Measurements from ENCODE around the gene TMEM132D.

The TMEM132D gene

GRCh38 chr12:129530517-129530916, 373.3 kb downstream of the TMEM132D start:
- FAIRE-seq (no peak), DNase-seq (ENCODE audit: insufficient read length, low spot score) (no peak)
- TF ChIP-seq, protein P1, sequence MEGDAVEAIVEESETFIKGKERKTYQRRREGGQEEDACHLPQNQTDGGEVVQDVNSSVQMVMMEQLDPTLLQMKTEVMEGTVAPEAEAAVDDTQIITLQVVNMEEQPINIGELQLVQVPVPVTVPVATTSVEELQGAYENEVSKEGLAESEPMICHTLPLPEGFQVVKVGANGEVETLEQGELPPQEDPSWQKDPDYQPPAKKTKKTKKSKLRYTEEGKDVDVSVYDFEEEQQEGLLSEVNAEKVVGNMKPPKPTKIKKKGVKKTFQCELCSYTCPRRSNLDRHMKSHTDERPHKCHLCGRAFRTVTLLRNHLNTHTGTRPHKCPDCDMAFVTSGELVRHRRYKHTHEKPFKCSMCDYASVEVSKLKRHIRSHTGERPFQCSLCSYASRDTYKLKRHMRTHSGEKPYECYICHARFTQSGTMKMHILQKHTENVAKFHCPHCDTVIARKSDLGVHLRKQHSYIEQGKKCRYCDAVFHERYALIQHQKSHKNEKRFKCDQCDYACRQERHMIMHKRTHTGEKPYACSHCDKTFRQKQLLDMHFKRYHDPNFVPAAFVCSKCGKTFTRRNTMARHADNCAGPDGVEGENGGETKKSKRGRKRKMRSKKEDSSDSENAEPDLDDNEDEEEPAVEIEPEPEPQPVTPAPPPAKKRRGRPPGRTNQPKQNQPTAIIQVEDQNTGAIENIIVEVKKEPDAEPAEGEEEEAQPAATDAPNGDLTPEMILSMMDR (IDR thresholded peaks at IDR 0.05; ENCODE audit: insufficient read depth, missing control alignments): no peak

- no peak for DNase-seq (ENCODE audit: insufficient read length, low spot score)
- FAIRE-seq: no peak
- TF ChIP-seq, protein P1 (IDR thresholded peaks at IDR 0.05; ENCODE audit: insufficient read depth, missing control alignments): no peak
Measured at GRCh38 chr12:129527506-129527905, 376.3 kb downstream of the TMEM132D start.

DNA sequence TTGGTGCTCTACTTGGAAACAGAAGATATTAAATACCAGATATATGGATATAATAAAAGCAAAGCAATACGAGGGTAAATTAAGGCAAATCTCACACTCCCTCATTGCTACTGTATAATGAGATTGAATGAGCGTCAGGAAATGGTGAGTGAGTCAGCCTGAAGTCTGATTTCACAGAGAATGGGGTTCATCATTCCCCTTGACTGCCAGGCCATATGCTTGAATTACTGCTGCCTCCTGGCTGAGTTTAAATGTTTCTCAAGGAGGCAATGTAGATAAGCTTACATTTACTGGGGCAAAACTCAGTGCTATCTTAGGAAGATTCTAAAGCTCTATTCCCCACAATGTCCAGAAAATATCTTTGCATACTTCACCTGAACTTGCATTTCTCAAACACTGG, 380.2 kb downstream of the TMEM132D start:
- FAIRE-seq: no peak
- DNase-seq (ENCODE audit: insufficient read length, low spot score): no peak
- TF ChIP-seq, protein P1 (IDR thresholded peaks at IDR 0.05; ENCODE audit: insufficient read depth, missing control alignments): no peak

DNA sequence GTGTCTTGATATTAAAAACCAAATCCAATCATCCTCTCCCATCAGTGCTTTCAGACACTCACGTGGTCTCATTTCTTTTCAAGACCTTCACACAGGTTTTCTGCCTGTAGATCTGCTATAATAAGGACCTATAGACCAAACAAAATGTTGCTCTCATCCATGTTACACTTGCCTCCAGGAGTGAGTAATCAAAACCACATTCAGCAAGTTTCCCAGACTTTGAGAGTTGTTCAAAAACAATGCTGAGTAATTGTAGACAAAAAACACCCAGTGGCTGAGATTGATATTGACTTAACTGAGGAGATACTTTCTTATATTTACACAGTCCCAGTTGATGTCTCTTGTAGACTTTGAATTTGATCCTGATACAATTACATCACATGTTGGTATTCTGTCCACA, 383.1 kb downstream of the TMEM132D start:
- TF ChIP-seq, protein P1 (IDR thresholded peaks at IDR 0.05; ENCODE audit: insufficient read depth, missing control alignments): no peak
- FAIRE-seq (no peak), DNase-seq (ENCODE audit: insufficient read length, low spot score) (no peak)

DNA sequence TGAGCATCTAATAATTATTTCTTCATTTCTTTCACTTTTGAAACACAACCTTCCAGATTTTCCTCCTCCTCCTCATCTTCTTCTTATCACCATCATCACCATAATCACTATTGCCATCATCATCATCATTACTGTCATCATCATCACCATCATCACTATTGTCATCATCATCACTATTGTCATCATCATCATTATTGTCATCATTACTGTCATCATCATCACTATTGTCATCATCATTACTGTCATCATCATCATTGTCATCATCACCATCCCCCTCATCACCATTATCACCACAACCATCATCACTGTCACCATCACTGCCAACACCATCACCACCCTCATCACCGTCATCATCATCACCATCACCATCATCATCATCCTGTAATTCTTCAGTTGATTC, 400.0 kb downstream of the TMEM132D start:
- TF ChIP-seq, protein P1 (IDR thresholded peaks at IDR 0.05; ENCODE audit: insufficient read depth, missing control alignments): no peak
- DNase-seq (ENCODE audit: insufficient read length, low spot score) (no peak), FAIRE-seq (no peak)

GRCh38 chr12:129496226-129496625, 407.6 kb downstream of the TMEM132D start:
- FAIRE-seq: no peak
- DNase-seq (ENCODE audit: insufficient read length, low spot score): no peak
- TF ChIP-seq, protein P1 (IDR thresholded peaks at IDR 0.05; ENCODE audit: insufficient read depth, missing control alignments): no peak

DNA sequence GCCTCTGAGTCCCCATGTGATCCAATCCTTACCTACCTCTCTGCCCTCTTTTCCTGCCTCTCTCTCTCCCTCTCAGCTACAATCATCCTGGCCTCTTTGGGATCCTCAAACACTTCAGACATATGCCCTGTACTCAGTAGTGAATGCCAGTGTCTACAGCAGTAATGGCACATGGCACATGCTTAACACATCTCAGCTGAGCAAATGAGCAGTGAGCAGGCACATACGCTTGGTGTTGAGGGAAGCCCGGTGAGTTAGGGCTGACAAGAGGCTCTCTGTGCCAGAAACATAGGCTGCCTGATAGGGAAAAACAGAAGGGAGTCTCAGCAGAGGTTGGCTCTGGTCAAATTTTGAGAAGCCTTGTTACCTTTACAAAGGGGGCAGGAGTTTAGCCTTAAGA, 409.1 kb downstream of the TMEM132D start:
- DNase-seq (ENCODE audit: insufficient read length, low spot score) (no peak), FAIRE-seq (no peak)
- TF ChIP-seq, protein P1 (IDR thresholded peaks at IDR 0.05; ENCODE audit: insufficient read depth, missing control alignments): no peak
